NCI-H2227 (cell line): ENCODE results near the gene RASGRF1.
A peak's percentile ranks its signal among the peaks of the same experiment; 100 is the strongest.
"Not testable (repeated sequence)": the region's sequence is repeated elsewhere in the genome, so short reads cannot be mapped to it uniquely, and the experiment has no call there.

ENCODE experiments used
- DNase-seq: peaks from one replicate; lab custom pipeline; 2025; ENCODE audit not compliant: unreplicated experiment; lab: John Stamatoyannopoulos, UW

RASGRF1 gene

DNA sequence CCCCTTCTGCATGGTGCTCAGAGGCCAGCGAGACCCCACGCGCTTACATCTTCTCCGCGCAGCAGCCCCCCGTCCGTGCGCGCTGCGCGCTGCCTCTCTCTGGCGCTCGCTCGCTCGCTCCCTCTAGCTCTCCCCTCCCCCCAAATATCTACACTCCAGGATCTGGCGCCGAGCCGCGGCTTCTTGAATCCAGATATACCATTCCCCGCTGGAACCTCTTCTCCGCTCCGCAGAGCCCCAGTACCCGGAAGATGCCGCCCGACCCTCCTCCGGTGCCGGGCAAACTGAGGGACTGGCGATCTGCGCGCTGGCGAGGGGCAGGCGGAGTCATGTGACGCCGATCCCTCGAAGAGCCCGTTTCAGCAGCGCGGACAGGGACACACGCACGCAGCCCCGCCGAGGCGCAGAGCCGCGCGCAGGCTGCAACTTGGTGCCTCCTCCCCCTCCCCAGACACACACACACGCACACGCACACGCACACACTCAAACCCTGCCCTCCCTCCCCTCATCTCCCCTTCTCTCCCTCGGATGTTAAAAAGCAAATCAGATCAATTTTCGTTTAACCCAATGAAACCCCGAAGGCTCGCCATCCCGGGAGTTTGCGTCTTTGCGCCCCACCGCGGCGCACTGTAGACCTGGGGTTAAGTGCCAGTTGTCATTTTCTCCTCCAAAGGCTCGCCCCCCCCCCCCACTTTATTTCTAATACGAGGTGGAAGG lies at the start of gene RASGRF1:
Gene RASGRF1, minus strand, starts transcription at position 294 of the 717 bp plus-strand sequence. Its CDS starts 282 bp downstream, at position 12.
- peak; percentile 59 for DNase-seq

GRCh38 chr15:79136434-79137046 lies 46.0 kb upstream of the RASGRF1 start:
- DNase-seq = no peak

DNA sequence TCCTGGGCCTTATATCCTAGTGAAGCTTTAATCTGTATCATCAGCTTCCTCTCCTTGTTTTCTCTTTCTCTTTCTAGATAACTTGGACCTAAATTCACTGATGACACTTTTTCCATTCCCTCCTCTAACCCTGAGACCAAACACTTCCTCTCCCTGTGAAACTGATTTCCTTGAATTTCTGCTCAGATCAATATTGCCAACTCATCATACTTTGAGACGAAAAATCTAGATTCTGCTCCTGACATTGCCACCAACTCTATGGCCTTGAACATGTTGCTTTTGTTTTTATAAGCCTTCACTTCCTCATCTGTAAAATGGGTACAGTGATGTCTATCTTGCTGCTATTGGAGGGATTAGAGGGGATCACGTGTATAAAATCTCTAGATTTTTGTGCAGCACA lies 42.7 kb upstream of the RASGRF1 start:
- no peak for DNase-seq

- no peak for DNase-seq
Observed at GRCh38 chr15:79132770-79133169, 42.2 kb upstream of the RASGRF1 start.

- no peak for DNase-seq
Observed at GRCh38 chr15:79132361-79132760, 41.8 kb upstream of the RASGRF1 start.

- no peak for DNase-seq
Observed at GRCh38 chr15:79130535-79131130, 40.1 kb upstream of the RASGRF1 start.

GRCh38 chr15:79129235-79129634 lies 38.7 kb upstream of the RASGRF1 start:
- DNase-seq = no peak

GRCh38 chr15:79128556-79128955 lies 38.0 kb upstream of the RASGRF1 start:
- no peak for DNase-seq

GRCh38 chr15:79124388-79124787 lies 33.8 kb upstream of the RASGRF1 start:
- DNase-seq = no peak

DNA sequence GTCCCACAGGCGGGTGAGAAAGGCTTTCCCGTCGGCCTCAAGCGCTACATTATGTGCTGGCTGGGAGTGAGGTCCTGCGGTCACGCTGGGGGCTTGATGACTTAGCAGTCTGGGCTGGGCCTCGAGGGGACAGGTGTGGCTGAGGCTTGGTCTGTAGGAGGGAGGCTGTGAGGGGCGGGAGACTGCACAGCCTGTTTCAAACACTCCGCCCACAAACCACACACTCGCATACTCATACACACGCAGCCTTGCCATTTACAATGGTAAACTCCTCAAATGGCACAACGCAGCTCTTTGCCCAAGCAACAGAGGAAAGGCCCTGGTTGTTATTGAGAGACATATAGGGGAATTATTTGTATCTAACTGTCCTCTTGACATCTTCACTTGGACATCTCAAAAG lies 32.4 kb upstream of the RASGRF1 start:
- DNase-seq = no peak

- DNase-seq = no peak
Observed at GRCh38 chr15:79122391-79122790, 31.8 kb upstream of the RASGRF1 start.

DNA sequence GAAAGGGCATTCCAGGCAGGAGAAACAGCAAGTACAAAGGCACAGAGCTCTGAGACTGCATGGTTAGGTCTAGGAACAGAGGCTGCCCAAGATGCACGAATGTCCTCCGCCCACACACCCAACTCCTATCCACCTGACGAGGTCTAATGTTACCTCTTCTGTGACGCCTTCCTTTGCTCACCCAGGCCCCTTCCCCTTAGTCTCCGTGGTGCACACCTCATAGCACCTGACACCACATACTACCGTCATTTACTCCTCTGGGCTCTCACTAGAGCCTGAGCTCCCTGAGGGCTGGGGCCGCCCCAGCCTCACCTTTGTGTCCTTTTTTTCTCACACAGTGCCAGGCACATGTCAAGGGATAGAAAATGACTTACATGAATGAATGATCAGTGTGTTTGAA lies 31.0 kb upstream of the RASGRF1 start:
- DNase-seq = no peak

GRCh38 chr15:79117442-79118204 lies 27.0 kb upstream of the RASGRF1 start:
- no peak for DNase-seq

GRCh38 chr15:79116771-79117170 lies 26.2 kb upstream of the RASGRF1 start:
- no peak for DNase-seq

- DNase-seq = no peak
Observed at GRCh38 chr15:79115986-79116665, 25.5 kb upstream of the RASGRF1 start.

DNA sequence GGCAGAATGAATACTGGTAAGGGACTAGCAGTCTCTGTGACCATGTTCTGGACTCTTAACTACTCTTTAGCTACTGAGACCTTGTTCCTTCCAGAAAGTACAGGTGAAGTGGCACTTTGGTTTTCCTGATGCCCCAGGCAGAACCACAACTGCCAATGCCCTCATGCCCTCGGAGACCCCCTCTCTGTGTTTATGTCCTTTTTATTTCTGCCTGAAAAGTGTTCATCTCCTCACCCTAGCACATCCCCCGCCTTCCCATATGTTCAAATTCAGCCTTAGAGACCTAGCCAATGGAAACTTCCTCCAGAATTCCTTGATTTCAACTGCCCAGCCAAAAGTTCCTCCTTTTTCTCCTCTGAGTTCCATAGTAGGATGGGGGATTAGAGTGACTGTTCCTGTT lies 23.3 kb upstream of the RASGRF1 start:
- DNase-seq = no peak

- DNase-seq = not testable (repeated sequence)
Observed at GRCh38 chr15:79111404-79111803, 20.8 kb upstream of the RASGRF1 start.

DNA sequence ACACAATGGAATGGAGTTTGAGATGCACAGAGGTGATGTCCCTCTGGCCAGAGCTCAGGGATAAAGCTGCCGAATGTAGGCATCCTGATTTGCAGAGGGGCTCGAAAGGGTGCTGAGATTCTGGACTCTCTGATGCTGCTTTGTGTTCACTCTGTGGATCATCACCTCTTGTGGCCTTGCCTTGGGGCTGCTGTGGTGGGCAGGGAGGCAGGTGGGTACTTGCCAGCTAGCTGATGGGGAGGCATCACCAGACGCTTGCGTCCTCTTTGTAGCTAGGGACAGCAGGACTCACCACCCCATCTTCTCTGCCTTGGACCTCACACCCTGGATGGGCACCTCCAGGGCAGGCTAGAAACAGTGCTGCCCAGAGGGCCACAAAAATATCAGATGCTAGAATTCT lies 14.6 kb upstream of the RASGRF1 start:
- DNase-seq = no peak

DNA sequence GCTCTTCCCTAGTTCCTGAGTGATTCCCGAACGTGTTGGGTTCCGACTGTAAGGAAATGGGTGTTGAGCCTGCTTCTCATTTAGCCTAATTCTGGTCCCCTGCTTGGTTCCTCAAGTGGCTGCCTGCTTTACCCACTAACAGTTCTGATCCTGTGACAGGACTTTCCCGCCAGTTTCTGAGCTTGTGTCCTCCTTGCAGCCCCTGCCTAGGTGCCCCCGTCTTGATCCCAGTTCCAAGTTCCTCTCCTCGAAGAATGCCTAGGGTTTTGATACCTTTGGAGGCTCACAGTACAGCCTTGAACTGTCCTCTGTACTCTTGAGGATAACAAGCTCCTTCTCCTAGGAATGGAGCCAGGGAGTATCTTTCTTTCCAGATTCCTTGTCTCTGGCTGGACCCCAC lies 12.0 kb upstream of the RASGRF1 start:
- DNase-seq = no peak

DNA sequence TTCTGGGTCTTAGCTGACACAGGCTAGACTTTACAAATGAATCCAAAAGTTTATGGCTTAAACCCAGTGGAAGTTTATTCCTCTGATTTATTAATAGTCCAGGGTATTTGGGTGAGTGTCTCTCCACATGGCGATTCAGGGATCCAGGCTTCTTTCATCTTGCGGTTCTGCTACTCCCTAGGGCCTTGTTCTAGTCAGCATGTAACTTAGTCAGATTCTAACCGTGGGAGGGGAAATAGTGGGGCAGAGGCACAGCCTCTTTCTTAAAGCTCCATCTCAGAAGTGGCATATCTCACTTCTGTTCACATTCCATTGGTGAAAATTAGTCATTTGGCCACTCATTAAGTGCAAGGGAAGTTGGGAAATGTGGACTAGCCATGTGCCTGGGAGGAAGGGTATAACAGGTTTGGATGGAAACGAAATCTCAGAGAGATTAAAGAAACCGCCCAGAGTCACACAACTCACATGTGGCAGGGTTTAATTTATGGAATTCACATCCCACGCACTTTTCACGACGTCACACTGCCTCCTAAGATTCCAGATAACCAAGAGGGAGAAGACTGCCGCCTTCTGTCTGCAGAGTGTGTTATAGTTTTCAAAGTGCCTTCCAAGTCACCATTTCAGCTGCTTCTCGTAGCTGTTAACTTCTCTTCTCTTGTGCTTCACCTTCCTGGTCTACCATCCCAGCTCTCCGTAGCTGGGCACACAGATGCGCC lies 11.4 kb upstream of the RASGRF1 start:
- no peak for DNase-seq
